Right lobe of liver (tissue), 6 donors: ENCODE measurements around the gene AVPR1B. TPM values are rescaled to one million over a fixed set of nuclear protein-coding genes. Genes with fewer than 3 reads are reported as not detected.
"Not testable (repeated sequence)": the region's sequence is repeated elsewhere in the genome, so short reads cannot be mapped to it uniquely, and the experiment has no call there.

Source experiments
- ATAC-seq, 4 donors: fragments of 200-7000 bp; cut with Tn5 transposase; one replicate each; pipeline ENCODE4 v1.9.1; 2020; ENCODE audit warnings: mild to moderate bottlenecking in 4 of 4, moderate library complexity in 4 of 4
- DNase-seq, 3 donors: peaks; one replicate each; pipeline ENCODE4 v3.0.0-alpha.2; 2020
- H3K27ac ChIP-seq, 3 donors: fragments of 200-600 bp; one replicate each; pipeline ENCODE4 v1.8.0; 2022
- H3K27me3 ChIP-seq, 2 donors: fragments of 200-600 bp; one replicate each; pipeline ENCODE4 v1.8.0; 2022
- H3K36me3 ChIP-seq, 4 donors: fragments of 200-600 bp; sonication (generic) in 1 of 4; one replicate each; pipeline versions ENCODE4 v1.5.1 to v1.8.0; 2017 to 2022; ENCODE audit warnings: control low read depth in 1 of 4
- H3K4me1 ChIP-seq, 4 donors: fragments of 200-600 bp; sonication (generic) in 1 of 4; one replicate each; pipeline versions ENCODE4 v1.5.1 to v1.8.0; 2017 to 2022; ENCODE audit warnings: control low read depth in 1 of 4
- H3K4me3 ChIP-seq, 3 donors: fragments of 200-600 bp; one replicate each; pipeline ENCODE4 v1.8.0; 2022
- H3K9me3 ChIP-seq, 4 donors: fragments of 200-600 bp; sonication (generic) in 1 of 4; one replicate each; pipeline versions ENCODE4 v1.5.1 to v1.8.0; 2017 to 2022; ENCODE audit warnings: control low read depth in 1 of 4
- POLR2A ChIP-seq: fragments of 450-650 bp; IDR thresholded peaks from one replicate; pipeline ENCODE4 v1.6.1; 2017; ENCODE audit warnings: antibody characterized with exemption, mild to moderate bottlenecking
- WGBS: methylation state at CpG from one replicate; pipeline ENCODE4 v1.1.6; 2018; ENCODE audit warnings: low coverage, low lambda C conversion rate; ENCODE audit not compliant: insufficient coverage; ENCODE audit errors: missing lambda C conversion rate; 5-methylcytosine and 5-hydroxymethylcytosine counted together
- intact Hi-C, 2 donors: fragments of 100-400 bp; cut with DNase I; formaldehyde crosslinking; loops; one replicate each; pipeline versions ENCODE4 v1.11.2 to v1.14.1; 2022
- small RNA-seq, 2 experiments: library from RNA; depleted of rRNA; stranded (forward); fragments of <200 nt; gene quantifications; one replicate each; pipeline ENCODE3, GENCODE V24; 2016
- total RNA-seq, 6 experiments: library from RNA; depleted of rRNA in 2 of 6; stranded (reverse); fragments of >200 nt in 2 of 6; fragmentation: NEBNext Ultra II Directional in 3 of 6; extraction: Animal tissue kit (Norgen Biotek cat#: 25700) in 3 of 6; gene quantifications; one replicate each; pipeline versions ENCODE4 v1.1.0 to v1.2.4, GENCODE V29; 2016 to 2023
- TF ChIP-seq, protein P1 (sequence below), 4 donors: fragments of 200-600 bp in 3 of 4; fragments of 450-650 bp in 1 of 4; IDR thresholded peaks; one replicate each; pipeline versions ENCODE4 v1.5.1 to v1.8.0; 2016 to 2022; ENCODE audit warnings: antibody characterized with exemption in 4 of 4, mild to moderate bottlenecking in 2 of 4
- donor health status: DM: no; HTN: yes; CAD: no.
- donor health status: DM: no; HTN: no; CAD: no.
- donor health status: DM: no; HTN: no; CAD: no.
- donor health status: DM: no; HTN: yes; CAD: no.
- donor health status: DM: no; HTN: yes; CAD: no.

AVPR1B gene
- total RNA-seq, 6 experiments from 2014 or later, result not detected

DNA sequence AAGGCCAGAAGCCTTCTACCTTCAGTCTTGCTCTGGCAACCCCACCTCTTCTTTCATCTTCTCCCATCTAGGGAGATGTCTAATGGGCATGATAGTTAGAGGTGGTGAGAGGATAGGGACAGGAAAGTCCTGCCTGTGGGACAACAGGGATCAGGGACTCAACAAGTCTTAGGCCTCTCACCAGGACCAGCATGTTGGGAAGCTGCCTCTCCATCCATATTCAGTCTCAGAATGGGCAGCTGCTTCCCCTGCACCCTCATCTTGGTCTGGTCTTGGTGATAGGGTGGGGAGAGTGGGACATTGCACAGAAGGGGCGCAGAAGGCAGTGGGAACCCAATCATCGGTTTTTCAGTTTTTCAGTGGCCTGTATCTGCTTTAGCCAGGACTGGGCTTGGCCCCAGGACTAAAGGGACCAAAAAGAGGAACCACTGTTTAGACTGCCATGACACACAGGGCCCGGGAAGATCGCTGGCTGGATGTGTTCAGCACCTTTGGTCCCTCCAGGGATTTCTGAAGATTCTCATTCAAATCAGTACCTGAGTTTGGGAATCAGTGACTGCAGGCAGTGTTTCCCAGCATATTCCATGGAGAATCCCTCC is 51.5 kb downstream of the AVPR1B start:
- TF ChIP-seq, protein P1, sequence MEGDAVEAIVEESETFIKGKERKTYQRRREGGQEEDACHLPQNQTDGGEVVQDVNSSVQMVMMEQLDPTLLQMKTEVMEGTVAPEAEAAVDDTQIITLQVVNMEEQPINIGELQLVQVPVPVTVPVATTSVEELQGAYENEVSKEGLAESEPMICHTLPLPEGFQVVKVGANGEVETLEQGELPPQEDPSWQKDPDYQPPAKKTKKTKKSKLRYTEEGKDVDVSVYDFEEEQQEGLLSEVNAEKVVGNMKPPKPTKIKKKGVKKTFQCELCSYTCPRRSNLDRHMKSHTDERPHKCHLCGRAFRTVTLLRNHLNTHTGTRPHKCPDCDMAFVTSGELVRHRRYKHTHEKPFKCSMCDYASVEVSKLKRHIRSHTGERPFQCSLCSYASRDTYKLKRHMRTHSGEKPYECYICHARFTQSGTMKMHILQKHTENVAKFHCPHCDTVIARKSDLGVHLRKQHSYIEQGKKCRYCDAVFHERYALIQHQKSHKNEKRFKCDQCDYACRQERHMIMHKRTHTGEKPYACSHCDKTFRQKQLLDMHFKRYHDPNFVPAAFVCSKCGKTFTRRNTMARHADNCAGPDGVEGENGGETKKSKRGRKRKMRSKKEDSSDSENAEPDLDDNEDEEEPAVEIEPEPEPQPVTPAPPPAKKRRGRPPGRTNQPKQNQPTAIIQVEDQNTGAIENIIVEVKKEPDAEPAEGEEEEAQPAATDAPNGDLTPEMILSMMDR (IDR thresholded peaks at IDR 0.05), result no peak
- TF ChIP-seq POLR2A, result no peak
- intact Hi-C loops, result no loop called here
- no peaks in the 10 kb centered on the region for H3K9me3 ChIP-seq
- no peaks in the 10 kb centered on the region for H3K36me3 ChIP-seq
- H3K4me1 ChIP-seq, result peaks cover 0 to 16% (median 0%) of the 10 kb centered on the region in 4 donors
- DNase-seq (no peak), ATAC-seq (no peak)
- no peak overlapping the region for H3K27ac ChIP-seq
- no CpG with 5 or more reads among the region's 4 CpGs for WGBS
- H3K4me3 ChIP-seq, result no peak overlapping the region
- H3K27me3 ChIP-seq, result no peaks in the 10 kb centered on the region

DNA sequence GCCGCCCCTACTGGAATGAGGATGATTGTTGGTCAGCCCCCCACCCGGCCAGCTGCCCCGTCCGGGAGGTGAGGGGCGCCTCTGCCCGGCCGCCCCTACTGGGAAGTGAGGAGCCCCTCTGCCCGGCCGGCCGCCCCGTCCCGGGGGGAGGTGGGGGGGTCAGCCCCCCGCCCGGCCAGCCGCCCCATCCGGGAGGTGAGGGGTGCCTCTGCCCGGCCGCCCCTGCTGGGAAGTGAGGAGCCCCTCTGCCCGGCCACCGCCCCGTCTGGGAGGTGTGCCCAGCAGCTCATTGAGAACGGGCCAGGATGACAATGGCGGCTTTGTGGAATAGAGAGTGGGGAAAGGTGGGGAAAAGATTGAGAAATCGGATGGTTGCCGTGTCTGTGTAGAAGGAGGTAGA is 52.7 kb downstream of the AVPR1B start:
- H3K27me3 ChIP-seq, H3K27ac ChIP-seq, H3K9me3 ChIP-seq, intact Hi-C loops, ATAC-seq, H3K36me3 ChIP-seq, H3K4me3 ChIP-seq, DNase-seq: not testable (repeated sequence)
- H3K4me1 ChIP-seq, result peaks cover 0 to 16% (median 0%) of the 10 kb centered on the region in 4 donors
- no CpG with 5 or more reads among the region's 25 CpGs for WGBS

DNA sequence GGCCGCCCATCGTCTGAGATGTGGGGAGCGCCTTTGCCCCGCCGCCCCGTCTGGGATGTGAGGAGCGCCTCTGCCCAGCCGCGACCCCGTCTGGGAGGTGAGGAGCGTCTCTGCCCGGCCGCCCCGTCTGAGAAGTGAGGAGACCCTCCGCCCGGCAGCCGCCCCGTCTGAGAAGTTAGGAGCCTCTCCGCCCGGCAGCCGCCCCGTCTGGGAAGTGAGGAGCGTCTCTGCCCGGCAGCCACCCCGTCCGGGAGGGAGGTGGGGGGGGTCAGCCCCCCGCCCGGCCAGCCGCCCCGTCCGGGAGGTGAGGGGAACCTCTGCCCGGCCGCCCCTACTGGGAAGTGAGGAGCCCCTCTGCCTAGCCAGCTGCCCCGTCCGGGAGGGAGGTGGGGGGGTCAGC is 53.2 kb downstream of the AVPR1B start:
- DNase-seq, H3K27ac ChIP-seq, H3K36me3 ChIP-seq, H3K9me3 ChIP-seq, H3K27me3 ChIP-seq, intact Hi-C loops, H3K4me3 ChIP-seq, ATAC-seq: not testable (repeated sequence)
- peaks cover 0 to 16% (median 0%) of the 10 kb centered on the region in 4 donors for H3K4me1 ChIP-seq
- WGBS, result no CpG with 5 or more reads among the region's 35 CpGs

DNA sequence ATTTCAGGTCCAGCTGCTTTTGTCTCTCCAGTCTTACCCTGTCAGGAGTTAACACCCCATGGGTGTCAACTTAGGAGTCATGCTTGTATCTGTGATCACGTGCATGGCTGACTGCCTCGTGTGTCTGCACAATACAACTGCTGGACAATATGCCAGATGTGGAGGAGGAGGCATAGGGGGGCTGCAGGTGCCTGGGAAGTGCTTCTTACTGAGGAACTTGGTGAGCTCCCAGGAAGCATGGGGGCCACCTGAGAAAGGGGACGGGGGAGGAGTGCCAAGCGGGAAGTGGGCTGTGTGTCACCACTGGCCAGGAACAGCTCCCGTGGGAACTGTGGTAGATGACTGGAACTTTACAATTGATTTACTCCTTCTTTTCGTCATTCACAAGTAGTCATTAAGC is 54.7 kb downstream of the AVPR1B start:
- ATAC-seq (no peak), DNase-seq (no peak)
- Histone ChIP-seq H3K36me3 (no peaks in the 10 kb centered on the region), H3K27ac (no peak overlapping the region), H3K4me1 (peaks cover 0 to 9% (median 0%) of the 10 kb centered on the region in 4 donors), H3K4me3 (no peak overlapping the region), H3K27me3 (no peaks in the 10 kb centered on the region), H3K9me3 (no peaks in the 10 kb centered on the region)
- intact Hi-C loops, result no loop called here
- TF ChIP-seq POLR2A, result no peak
- TF ChIP-seq, protein P1 (IDR thresholded peaks at IDR 0.05), result no peak
- 60% methylated on average over 1 of the region's 6 CpGs for WGBS

DNA sequence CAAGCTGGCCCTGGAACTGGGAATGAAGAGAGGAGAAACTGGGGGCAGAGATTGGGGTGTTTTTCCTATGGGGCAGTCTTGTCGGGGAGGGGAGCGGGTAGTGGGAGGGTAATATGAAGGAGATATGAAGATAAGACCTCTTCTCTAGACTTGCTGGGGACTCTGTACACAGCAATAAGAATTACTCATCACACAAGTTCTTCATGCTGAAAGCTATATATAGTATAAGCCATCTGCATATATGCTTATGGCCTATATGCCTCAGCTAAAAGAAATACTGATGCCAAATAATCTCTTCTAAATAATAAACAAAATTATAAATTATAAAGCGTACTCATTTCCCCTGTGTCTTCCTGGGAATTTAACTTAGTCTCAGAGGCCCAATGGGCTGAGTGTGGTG is 56.3 kb downstream of the AVPR1B start:
- no peaks in the 10 kb centered on the region for H3K27me3 ChIP-seq
- TF ChIP-seq, protein P1 (IDR thresholded peaks at IDR 0.05), result no peak
- no peak for TF ChIP-seq POLR2A
- intact Hi-C loops, result no loop called here
- no peaks in the 10 kb centered on the region for H3K36me3 ChIP-seq
- no peak for ATAC-seq
- DNase-seq, result no peak
- no peak overlapping the region for H3K27ac ChIP-seq
- no peaks in the 10 kb centered on the region for H3K9me3 ChIP-seq
- no peak overlapping the region for H3K4me3 ChIP-seq
- WGBS, result 93% methylated on average over 3 of the region's 3 CpGs
- peaks cover 0 to 6% (median 2%) of the 10 kb centered on the region in 4 donors for H3K4me1 ChIP-seq

Small RNA genes within 50 kb of the gene (small RNA-seq; reads per million reads assigned to genes)
- 0 reads per million in 2 experiments for gene RF00271

Other genes starting within 250 kb of the AVPR1B start
- gene SLC26A9, start 173.9 kb downstream of the AVPR1B start, total RNA-seq, result under 1 TPM in 1 of 6 experiments, not detected in 5; 0.09 TPM
- gene RAB7B, start 114.0 kb downstream of the AVPR1B start, total RNA-seq, result 1 to 10 TPM in 1 of 6 experiments, under 1 TPM in 5; 0.14 to 1.4 (median 0.37) TPM
- under 1 TPM in 2 of 6 experiments, not detected in 4; 0.11 to 0.22 TPM for gene CTSE, start 93.5 kb downstream of the AVPR1B start, total RNA-seq
- gene RHEX, start 64.2 kb downstream of the AVPR1B start, total RNA-seq, result under 1 TPM in 5 of 6 experiments, not detected in 1; 0.18 to 0.57 (median 0.26) TPM
- 1 to 10 TPM in 2 of 6 experiments, under 1 TPM in 3, not detected in 1; 0.57 to 1.4 (median 0.95) TPM for gene FAM72A, start 85.5 kb upstream of the AVPR1B start, total RNA-seq
- 10 to 100 TPM in 5 of 6 experiments, 1 to 10 TPM in 1; 9.8 to 20.0 (median 15.3) TPM for gene SRGAP2, start 86.2 kb upstream of the AVPR1B start, total RNA-seq